GM10248 (cell line): Measurements from ENCODE around the gene SPECC1L.

Source experiments
- CTCF ChIA-PET: fragments of 300-600 bp; sonication (Branson Sonifier 250); formaldehyde crosslinking; extraction: SDS; loops from one replicate; lab custom pipeline; 2021; ENCODE audit warnings: antibody characterized with exemption; lab: Yijun Ruan, JAX
- POLR2A ChIA-PET: fragments of 350-650 bp; sonication (Branson Sonifier 250); formaldehyde crosslinking; extraction: SDS; loops from one replicate; lab custom pipeline; 2020; ENCODE audit warnings: antibody characterized with exemption; lab: Yijun Ruan, JAX
- DNase-seq: peaks from one replicate; pipeline ENCODE4 v3.0.0; 2012; ENCODE audit errors: extremely low spot score
- CTCF ChIP-seq: IDR thresholded peaks from 2 replicates; pipeline ENCODE4 v1.5.1; 2012; ENCODE audit warnings: mild to moderate bottlenecking, low read depth; ENCODE audit errors: extremely low read depth, missing control alignments, control extremely low read depth

SPECC1L gene

GRCh38 chr22:24414984-24415945 lies 144.6 kb downstream of the SPECC1L start:
- no peak for DNase-seq
- ChIA-PET POLR2A (no interaction called here), CTCF (interaction anchor here (0.8 to 3.0 kb wide), 8 partner anchors 8 to 111 kb away, joined by 3 to 11 read pairs (median 4); partner anchors contain the start of gene ADORA2A)
- no peak for TF ChIP-seq CTCF

- ChIA-PET POLR2A (no interaction called here), CTCF (interaction anchor here (0.8 to 3.0 kb wide), 8 partner anchors 10 to 110 kb away, joined by 3 to 11 read pairs (median 4); partner anchors contain the start of gene ADORA2A)
- DNase-seq: no peak
- TF ChIP-seq CTCF: no peak
Observed at GRCh38 chr22:24416095-24416494, 145.5 kb downstream of the SPECC1L start.

- TF ChIP-seq CTCF: no peak
- CTCF ChIA-PET: interaction anchor here (0.8 to 3.0 kb wide), 8 partner anchors 9 to 109 kb away, joined by 3 to 11 read pairs (median 4); no protein-coding TSS in a partner anchor
- POLR2A ChIA-PET: no interaction called here
- no peak for DNase-seq
Observed at GRCh38 chr22:24416611-24417010, 146.0 kb downstream of the SPECC1L start.

- DNase-seq: no peak
- CTCF ChIA-PET: interaction anchor here (0.8 to 3.0 kb wide), 5 partner anchors 9 to 104 kb away, joined by 3 to 11 read pairs (median 3); no protein-coding TSS in a partner anchor
- no peak for TF ChIP-seq CTCF
- POLR2A ChIA-PET: no interaction called here
Observed at GRCh38 chr22:24417200-24417599, 146.6 kb downstream of the SPECC1L start.

GRCh38 chr22:24417901-24418641 lies 147.4 kb downstream of the SPECC1L start:
- no peak for TF ChIP-seq CTCF
- CTCF ChIA-PET: interaction anchor here (1.0 to 1.5 kb wide), 5 partner anchors 8 to 85 kb away, joined by 3 to 6 read pairs (median 4); partner anchors contain the start of gene ADORA2A
- POLR2A ChIA-PET: interaction anchor here (0.5 to 1.0 kb wide), 2 partner anchors 9 to 137 kb away, joined by 3 to 5 read pairs; partner anchors contain the start of gene ADORA2A
- no peak for DNase-seq

GRCh38 chr22:24418786-24419474 lies 148.3 kb downstream of the SPECC1L start:
- DNase-seq: no peak
- CTCF ChIA-PET: interaction anchor here (1.0 to 1.4 kb wide), 4 partner anchors 9 to 84 kb away, joined by 3 to 6 read pairs (median 4); partner anchors contain the start of gene ADORA2A
- no peak for TF ChIP-seq CTCF
- POLR2A ChIA-PET: interaction anchor here (1.0 kb wide), 1 partner anchor 9 kb away, joined by 3 read pairs; the partner anchor contains the start of gene ADORA2A
